H9 (cell line): ENCODE results near the gene CTPS2. TPM values are rescaled to one million over a fixed set of nuclear protein-coding genes. Genes with fewer than 3 reads are reported as not detected.

Experiments used
- DNase-seq: peaks from one replicate; pipeline ENCODE4 v3.0.0-alpha.2; 2017
- H2AFZ ChIP-seq: one replicate; pipeline ENCODE4 v1.6.1; 2013; ENCODE audit warnings: mild to moderate bottlenecking, low read length, control low read depth, moderate library complexity
- H2AK5ac ChIP-seq: 2 replicates; pipeline ENCODE4 v1.6.1; 2013; ENCODE audit warnings: low read length, control low read depth, mixed read lengths; ENCODE audit not compliant: insufficient read length
- H2BK120ac ChIP-seq: one replicate; pipeline ENCODE4 v1.6.1; 2013; ENCODE audit warnings: low read depth, mild to moderate bottlenecking, low read length, control low read depth, inconsistent platforms; ENCODE audit not compliant: poor library complexity, severe bottlenecking
- H2BK12ac ChIP-seq: 2 replicates; pipeline ENCODE4 v1.6.1; 2013; ENCODE audit warnings: low read length, control low read depth, mixed read lengths, low read depth; ENCODE audit not compliant: insufficient read length
- H2BK15ac ChIP-seq: 2 replicates; pipeline ENCODE4 v1.6.1; 2013; ENCODE audit warnings: low read depth, low read length, control low read depth
- H2BK20ac ChIP-seq: one replicate; pipeline ENCODE4 v1.6.1; 2013; ENCODE audit warnings: low read depth, mild to moderate bottlenecking, low read length, control low read depth, inconsistent platforms; ENCODE audit not compliant: poor library complexity, severe bottlenecking
- H2BK5ac ChIP-seq: 2 replicates; pipeline ENCODE4 v1.6.1; 2013; ENCODE audit warnings: low read length, control low read depth, mixed read lengths; ENCODE audit not compliant: insufficient read length
- H3K14ac ChIP-seq: 2 replicates; pipeline ENCODE4 v1.6.1; 2013; ENCODE audit warnings: low read length, control low read depth; ENCODE audit not compliant: insufficient read depth
- H3K18ac ChIP-seq: 2 replicates; pipeline ENCODE4 v1.6.1; 2013; ENCODE audit warnings: low read depth, mild to moderate bottlenecking, mixed read lengths, low read length, control low read depth; ENCODE audit not compliant: insufficient read length
- H3K23ac ChIP-seq: 2 replicates; pipeline ENCODE4 v1.6.1; 2013; ENCODE audit warnings: low read length, control low read depth, mixed read lengths, low read depth; ENCODE audit not compliant: insufficient read length
- H3K23me2 ChIP-seq: 2 replicates; pipeline ENCODE4 v1.6.1; 2013; ENCODE audit warnings: low read depth, mild to moderate bottlenecking, mixed read lengths, low read length, control low read depth; ENCODE audit not compliant: insufficient read length, poor library complexity, severe bottlenecking
- H3K27ac ChIP-seq: 2 replicates; pipeline ENCODE4 v1.5.1; 2013; ENCODE audit warnings: low read length, control low read depth, mixed read lengths, low read depth; ENCODE audit not compliant: insufficient read length
- H3K27me3 ChIP-seq: 2 replicates; pipeline ENCODE4 v1.6.1; 2013; ENCODE audit warnings: low read length, control low read depth, inconsistent platforms; ENCODE audit not compliant: insufficient read depth
- H3K4ac ChIP-seq: 2 replicates; pipeline ENCODE4 v1.6.1; 2013; ENCODE audit warnings: low read depth, mild to moderate bottlenecking, control low read depth, inconsistent platforms, low read length, moderate library complexity
- H3K4me1 ChIP-seq: 2 replicates; pipeline ENCODE4 v1.6.1; 2013; ENCODE audit warnings: low read length, control low read depth, inconsistent platforms; ENCODE audit not compliant: insufficient read depth
- H3K4me2 ChIP-seq: 2 replicates; pipeline ENCODE4 v1.6.1; 2013; ENCODE audit warnings: low read length, control low read depth, mixed read lengths; ENCODE audit not compliant: insufficient read length, insufficient read depth
- H3K56ac ChIP-seq: 2 replicates; pipeline ENCODE4 v1.6.1; 2013; ENCODE audit warnings: low read depth, mild to moderate bottlenecking, mixed read lengths, low read length, control low read depth; ENCODE audit not compliant: insufficient read length
- H3K79me1 ChIP-seq: 2 replicates; pipeline ENCODE4 v1.6.1; 2013; ENCODE audit warnings: low read depth, mild to moderate bottlenecking, moderate library complexity, low read length, control low read depth, inconsistent platforms; ENCODE audit not compliant: insufficient read depth, poor library complexity, severe bottlenecking
- H3K79me2 ChIP-seq: 2 replicates; pipeline ENCODE4 v1.6.1; 2013; ENCODE audit warnings: low read length, control low read depth, inconsistent platforms; ENCODE audit not compliant: insufficient read depth
- H3K9ac ChIP-seq: 2 replicates; pipeline ENCODE4 v1.6.1; 2013; ENCODE audit warnings: low read length, control low read depth, mixed read lengths; ENCODE audit not compliant: insufficient read length; ENCODE audit errors: extremely low read depth
- H3K9me3 ChIP-seq: one replicate; pipeline ENCODE4 v1.6.1; 2013; ENCODE audit warnings: low read depth, low read length, inconsistent platforms; ENCODE audit not compliant: control insufficient read depth
- H3T11ph ChIP-seq: one replicate; pipeline ENCODE4 v1.6.1; 2013; ENCODE audit warnings: mild to moderate bottlenecking, low read length, control low read depth, inconsistent platforms
- H4K20me1 ChIP-seq: one replicate; pipeline ENCODE4 v1.6.1; 2013; ENCODE audit not compliant: control insufficient read depth, insufficient read length, insufficient read depth
- H4K5ac ChIP-seq: 2 replicates; pipeline ENCODE4 v1.6.1; 2013; ENCODE audit warnings: low read depth, mild to moderate bottlenecking, mixed read lengths, low read length, control low read depth; ENCODE audit not compliant: insufficient read length
- H4K8ac ChIP-seq: replicated peaks from 2 replicates; pipeline ENCODE4 v1.6.1; 2013; ENCODE audit warnings: low read length, control low read depth, mixed read lengths, low read depth; ENCODE audit not compliant: insufficient read length
- H4K91ac ChIP-seq: 2 replicates; pipeline ENCODE4 v1.6.1; 2013; ENCODE audit warnings: low read depth, mild to moderate bottlenecking, moderate library complexity, mixed read lengths, low read length, control low read depth; ENCODE audit not compliant: insufficient read length
- H3K27ac Mint-ChIP-seq, 3 experiments: 2 replicates in 2 of 3; 3 replicates in 1 of 3; pipeline ENCODE4 v1.8.0; 2020 to 2021; ENCODE audit warnings: mixed read lengths in 3 of 3, mild to moderate bottlenecking in 1 of 3, moderate library complexity in 1 of 3
- H3K27me3 Mint-ChIP-seq: 2 replicates; pipeline ENCODE4 v1.8.0; 2021; ENCODE audit warnings: low read depth, mild to moderate bottlenecking, moderate library complexity, mixed read lengths
- H3K36me3 Mint-ChIP-seq, 3 experiments: 2 replicates in 2 of 3; 3 replicates in 1 of 3; pipeline ENCODE4 v1.8.0; 2020 to 2021; ENCODE audit warnings: low read depth in 3 of 3, mixed read lengths in 3 of 3; ENCODE audit not compliant: insufficient read depth in 1 of 3
- H3K4me1 Mint-ChIP-seq, 2 experiments: 2 replicates each; pipeline ENCODE4 v1.8.0; 2020; ENCODE audit warnings: mixed read lengths in 2 of 2
- H3K4me3 Mint-ChIP-seq, 2 experiments: 2 replicates in 1 of 2; 3 replicates in 1 of 2; pipeline ENCODE4 v1.8.0; 2020 to 2021; ENCODE audit warnings: mild to moderate bottlenecking in 2 of 2, mixed read lengths in 2 of 2, moderate library complexity in 1 of 2
- H3K9me3 Mint-ChIP-seq, 2 experiments: 2 replicates in 1 of 2; 3 replicates in 1 of 2; pipeline ENCODE4 v1.8.0; 2020; ENCODE audit warnings: mild to moderate bottlenecking in 2 of 2, mixed read lengths in 2 of 2, moderate library complexity in 1 of 2
- WGBS: extraction: QIAGEN DNeasy Blood & Tissue Kit; methylation state at CpG from one replicate; pipeline ENCODE4 v1.1.7; 2013; ENCODE audit warnings: missing lambda C conversion rate, low lambda C conversion rate, mixed read lengths; ENCODE audit not compliant: insufficient read length; ENCODE audit errors: extremely low coverage; 5-methylcytosine and 5-hydroxymethylcytosine counted together
- total RNA-seq: library from RNA; stranded (reverse); gene quantifications from 2 replicates; pipeline ENCODE4 v1.2.1, GENCODE V29; 2021
- TF ChIP-seq, protein P1 (sequence below): fragments of 200-600 bp; sonication (generic); conservative IDR thresholded peaks from 3 replicates; pipeline ENCODE4 v1.8.0; 2021; ENCODE audit warnings: antibody characterized with exemption, mild to moderate bottlenecking

CTPS2 gene
- total RNA-seq, 1 experiment from 2014 or later: 69.7 TPM

DNA sequence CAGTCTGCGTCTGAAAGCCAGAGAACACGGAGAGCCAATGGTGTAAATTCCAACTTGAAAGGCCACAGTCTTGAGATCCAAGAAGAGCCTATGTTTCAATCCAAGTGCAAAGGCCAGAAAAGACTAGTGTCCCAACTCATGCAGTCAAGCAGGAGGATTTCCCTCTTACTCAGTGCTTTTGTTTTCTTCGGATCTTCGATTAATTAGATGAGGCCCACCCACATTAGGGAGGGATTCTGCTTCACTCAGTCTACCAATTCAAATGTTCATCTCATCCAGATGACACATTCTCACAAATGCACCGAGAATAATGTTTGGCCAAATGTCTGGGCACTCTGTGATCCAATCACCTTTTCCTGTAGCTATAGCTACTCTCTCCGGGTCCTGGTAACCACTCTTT, 154.0 kb downstream of the CTPS2 start:
- no peak overlapping the region for H3K23ac ChIP-seq
- no CpG with 5 or more reads among the region's 6 CpGs for WGBS
- no peak overlapping the region for H2BK15ac ChIP-seq
- no peak overlapping the region for H3K27ac ChIP-seq
- H2AK5ac ChIP-seq: no peak overlapping the region
- H3K79me1 ChIP-seq: no peaks in the 10 kb centered on the region
- no peak overlapping the region for H2BK12ac ChIP-seq
- H3K27me3 ChIP-seq: no peaks in the 10 kb centered on the region
- Mint-ChIP-seq H3K9me3 (peaks cover 12 to 14% of the 10 kb centered on the region in 2 experiments), H3K27ac (no peak overlapping the region), H3K4me1 (peaks cover 6 to 10% of the 10 kb centered on the region in 2 experiments), H3K36me3 (peaks cover 13 to 38% (median 26%) of the 10 kb centered on the region in 3 experiments), H3K4me3 (no peak overlapping the region), H3K27me3 (no peaks in the 10 kb centered on the region; the same call in 1 of the 2 replicates)
- no peak overlapping the region for H4K8ac ChIP-seq
- no peak overlapping the region for H2BK5ac ChIP-seq
- H3T11ph ChIP-seq: no peak overlapping the region
- H3K79me2 ChIP-seq: no peaks in the 10 kb centered on the region
- no peak overlapping the region for H4K5ac ChIP-seq
- DNase-seq: no peak
- H3K9me3 ChIP-seq: peaks cover 5% of the 10 kb centered on the region
- no peak overlapping the region for H4K91ac ChIP-seq
- no peak overlapping the region for H3K4ac ChIP-seq
- no peak overlapping the region for H3K14ac ChIP-seq
- H4K20me1 ChIP-seq: no peaks in the 10 kb centered on the region
- H3K4me2 ChIP-seq: no peak overlapping the region
- H3K18ac ChIP-seq: no peak overlapping the region
- H3K23me2 ChIP-seq: no peaks in the 10 kb centered on the region
- no peak overlapping the region for H2BK120ac ChIP-seq
- H3K4me1 ChIP-seq: no peaks in the 10 kb centered on the region
- no peak overlapping the region for H3K56ac ChIP-seq
- no peak overlapping the region for H3K9ac ChIP-seq
- TF ChIP-seq, protein P1, sequence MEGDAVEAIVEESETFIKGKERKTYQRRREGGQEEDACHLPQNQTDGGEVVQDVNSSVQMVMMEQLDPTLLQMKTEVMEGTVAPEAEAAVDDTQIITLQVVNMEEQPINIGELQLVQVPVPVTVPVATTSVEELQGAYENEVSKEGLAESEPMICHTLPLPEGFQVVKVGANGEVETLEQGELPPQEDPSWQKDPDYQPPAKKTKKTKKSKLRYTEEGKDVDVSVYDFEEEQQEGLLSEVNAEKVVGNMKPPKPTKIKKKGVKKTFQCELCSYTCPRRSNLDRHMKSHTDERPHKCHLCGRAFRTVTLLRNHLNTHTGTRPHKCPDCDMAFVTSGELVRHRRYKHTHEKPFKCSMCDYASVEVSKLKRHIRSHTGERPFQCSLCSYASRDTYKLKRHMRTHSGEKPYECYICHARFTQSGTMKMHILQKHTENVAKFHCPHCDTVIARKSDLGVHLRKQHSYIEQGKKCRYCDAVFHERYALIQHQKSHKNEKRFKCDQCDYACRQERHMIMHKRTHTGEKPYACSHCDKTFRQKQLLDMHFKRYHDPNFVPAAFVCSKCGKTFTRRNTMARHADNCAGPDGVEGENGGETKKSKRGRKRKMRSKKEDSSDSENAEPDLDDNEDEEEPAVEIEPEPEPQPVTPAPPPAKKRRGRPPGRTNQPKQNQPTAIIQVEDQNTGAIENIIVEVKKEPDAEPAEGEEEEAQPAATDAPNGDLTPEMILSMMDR: no peak
- no peak overlapping the region for H2AFZ ChIP-seq
- H2BK20ac ChIP-seq: no peak overlapping the region
